ENCODE results near the gene NUP98. TPM values are rescaled to one million over a fixed set of nuclear protein-coding genes. Genes with fewer than 3 reads are reported as not detected.

Gene NUP98
- total and polyA plus RNA-seq, 2 of the 13 experiments (the other 11 are each of a cell fraction or from before 2014, with no cell fraction given), result 76.6 to 85.3 TPM

DNA sequence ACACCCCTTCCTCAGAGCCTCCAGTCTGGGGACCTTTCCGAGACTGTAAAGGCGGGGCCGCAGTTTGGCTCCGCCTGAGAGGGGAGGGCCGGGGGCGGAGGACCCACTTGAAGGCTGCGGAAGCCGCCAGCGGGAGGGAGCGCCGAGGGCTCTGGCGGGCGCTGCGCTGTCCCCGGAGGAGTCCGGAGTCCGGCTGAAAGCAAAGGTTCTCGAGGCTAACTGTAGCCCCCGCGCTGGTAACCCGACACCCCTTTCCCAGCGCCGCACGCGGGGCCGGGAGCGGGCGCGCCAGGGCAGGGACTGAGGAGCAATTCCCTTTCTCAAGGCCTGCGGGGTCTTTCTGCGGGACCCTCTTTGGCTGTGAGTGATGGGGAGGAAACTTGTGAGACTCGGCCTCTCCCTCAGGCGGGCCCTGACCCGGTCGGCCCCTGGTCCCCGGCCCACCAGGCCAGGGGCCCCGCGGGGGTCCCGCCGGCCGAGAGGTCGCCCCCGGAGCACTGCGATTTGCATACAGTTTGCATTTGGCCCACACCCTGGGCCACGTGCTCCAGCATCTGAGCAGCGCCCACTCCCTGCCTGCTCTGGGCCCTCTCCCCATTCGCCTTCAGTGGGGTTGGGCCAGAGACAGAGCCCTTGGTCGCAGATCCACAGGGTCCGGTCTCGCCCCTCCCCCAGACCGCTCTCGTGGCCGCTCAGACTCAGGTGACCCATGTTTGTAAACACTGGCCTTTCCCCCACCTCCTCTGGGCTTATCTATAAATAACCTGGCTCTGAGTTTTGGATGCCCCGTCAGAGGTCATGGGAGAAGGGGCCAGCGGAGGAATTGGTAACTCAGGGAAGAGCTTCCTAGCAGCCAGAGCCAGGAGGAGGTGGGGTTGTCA, 155.0 kb downstream of the NUP98 start (continued):
- TF ChIP-seq, protein P1, sequence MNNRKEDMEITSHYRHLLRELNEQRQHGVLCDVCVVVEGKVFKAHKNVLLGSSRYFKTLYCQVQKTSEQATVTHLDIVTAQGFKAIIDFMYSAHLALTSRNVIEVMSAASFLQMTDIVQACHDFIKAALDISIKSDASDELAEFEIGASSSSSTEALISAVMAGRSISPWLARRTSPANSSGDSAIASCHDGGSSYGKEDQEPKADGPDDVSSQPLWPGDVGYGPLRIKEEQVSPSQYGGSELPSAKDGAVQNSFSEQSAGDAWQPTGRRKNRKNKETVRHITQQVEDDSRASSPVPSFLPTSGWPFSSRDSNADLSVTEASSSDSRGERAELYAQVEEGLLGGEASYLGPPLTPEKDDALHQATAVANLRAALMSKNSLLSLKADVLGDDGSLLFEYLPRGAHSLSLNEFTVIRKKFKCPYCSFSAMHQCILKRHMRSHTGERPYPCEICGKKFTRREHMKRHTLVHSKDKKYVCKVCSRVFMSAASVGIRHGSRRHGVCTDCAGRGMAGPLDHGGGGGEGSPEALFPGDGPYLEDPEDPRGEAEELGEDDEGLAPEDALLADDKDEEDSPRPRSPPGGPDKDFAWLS (CRISPR knock-in tag; IDR thresholded peaks at IDR 0.05; ENCODE audit: borderline replicate concordance), result no peak
- TF ChIP-seq, protein P2, sequence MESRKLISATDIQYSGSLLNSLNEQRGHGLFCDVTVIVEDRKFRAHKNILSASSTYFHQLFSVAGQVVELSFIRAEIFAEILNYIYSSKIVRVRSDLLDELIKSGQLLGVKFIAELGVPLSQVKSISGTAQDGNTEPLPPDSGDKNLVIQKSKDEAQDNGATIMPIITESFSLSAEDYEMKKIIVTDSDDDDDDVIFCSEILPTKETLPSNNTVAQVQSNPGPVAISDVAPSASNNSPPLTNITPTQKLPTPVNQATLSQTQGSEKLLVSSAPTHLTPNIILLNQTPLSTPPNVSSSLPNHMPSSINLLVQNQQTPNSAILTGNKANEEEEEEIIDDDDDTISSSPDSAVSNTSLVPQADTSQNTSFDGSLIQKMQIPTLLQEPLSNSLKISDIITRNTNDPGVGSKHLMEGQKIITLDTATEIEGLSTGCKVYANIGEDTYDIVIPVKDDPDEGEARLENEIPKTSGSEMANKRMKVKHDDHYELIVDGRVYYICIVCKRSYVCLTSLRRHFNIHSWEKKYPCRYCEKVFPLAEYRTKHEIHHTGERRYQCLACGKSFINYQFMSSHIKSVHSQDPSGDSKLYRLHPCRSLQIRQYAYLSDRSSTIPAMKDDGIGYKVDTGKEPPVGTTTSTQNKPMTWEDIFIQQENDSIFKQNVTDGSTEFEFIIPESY (CRISPR knock-in tag; IDR thresholded peaks at IDR 0.05), result no peak
- TF ChIP-seq ZMAT3 (CRISPR knock-in tag; conservative IDR thresholded peaks at IDR 0.05) (no peak), PLRG1 (conservative IDR thresholded peaks at IDR 0.05) (no peak), ZKSCAN5 (CRISPR knock-in tag; IDR thresholded peaks at IDR 0.05) (no peak), ZNF136 (CRISPR knock-in tag; IDR thresholded peaks at IDR 0.05; ENCODE audit: low read depth) (no peak), ZNF713 (CRISPR knock-in tag; IDR thresholded peaks at IDR 0.05) (no peak)
- TF ChIP-seq, protein P3, sequence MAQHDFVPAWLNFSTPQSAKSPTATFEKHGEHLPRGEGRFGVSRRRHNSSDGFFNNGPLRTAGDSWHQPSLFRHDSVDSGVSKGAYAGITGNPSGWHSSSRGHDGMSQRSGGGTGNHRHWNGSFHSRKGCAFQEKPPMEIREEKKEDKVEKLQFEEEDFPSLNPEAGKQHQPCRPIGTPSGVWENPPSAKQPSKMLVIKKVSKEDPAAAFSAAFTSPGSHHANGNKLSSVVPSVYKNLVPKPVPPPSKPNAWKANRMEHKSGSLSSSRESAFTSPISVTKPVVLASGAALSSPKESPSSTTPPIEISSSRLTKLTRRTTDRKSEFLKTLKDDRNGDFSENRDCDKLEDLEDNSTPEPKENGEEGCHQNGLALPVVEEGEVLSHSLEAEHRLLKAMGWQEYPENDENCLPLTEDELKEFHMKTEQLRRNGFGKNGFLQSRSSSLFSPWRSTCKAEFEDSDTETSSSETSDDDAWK (CRISPR knock-in tag; IDR thresholded peaks at IDR 0.05), result no peak
- TF ChIP-seq, protein P4, sequence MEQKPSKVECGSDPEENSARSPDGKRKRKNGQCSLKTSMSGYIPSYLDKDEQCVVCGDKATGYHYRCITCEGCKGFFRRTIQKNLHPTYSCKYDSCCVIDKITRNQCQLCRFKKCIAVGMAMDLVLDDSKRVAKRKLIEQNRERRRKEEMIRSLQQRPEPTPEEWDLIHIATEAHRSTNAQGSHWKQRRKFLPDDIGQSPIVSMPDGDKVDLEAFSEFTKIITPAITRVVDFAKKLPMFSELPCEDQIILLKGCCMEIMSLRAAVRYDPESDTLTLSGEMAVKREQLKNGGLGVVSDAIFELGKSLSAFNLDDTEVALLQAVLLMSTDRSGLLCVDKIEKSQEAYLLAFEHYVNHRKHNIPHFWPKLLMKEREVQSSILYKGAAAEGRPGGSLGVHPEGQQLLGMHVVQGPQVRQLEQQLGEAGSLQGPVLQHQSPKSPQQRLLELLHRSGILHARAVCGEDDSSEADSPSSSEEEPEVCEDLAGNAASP (CRISPR knock-in tag; IDR thresholded peaks at IDR 0.05; ENCODE audit: borderline replicate concordance), result peak; percentile 40; the same call in 1 of the 2 replicates
- TF ChIP-seq, protein P5, sequence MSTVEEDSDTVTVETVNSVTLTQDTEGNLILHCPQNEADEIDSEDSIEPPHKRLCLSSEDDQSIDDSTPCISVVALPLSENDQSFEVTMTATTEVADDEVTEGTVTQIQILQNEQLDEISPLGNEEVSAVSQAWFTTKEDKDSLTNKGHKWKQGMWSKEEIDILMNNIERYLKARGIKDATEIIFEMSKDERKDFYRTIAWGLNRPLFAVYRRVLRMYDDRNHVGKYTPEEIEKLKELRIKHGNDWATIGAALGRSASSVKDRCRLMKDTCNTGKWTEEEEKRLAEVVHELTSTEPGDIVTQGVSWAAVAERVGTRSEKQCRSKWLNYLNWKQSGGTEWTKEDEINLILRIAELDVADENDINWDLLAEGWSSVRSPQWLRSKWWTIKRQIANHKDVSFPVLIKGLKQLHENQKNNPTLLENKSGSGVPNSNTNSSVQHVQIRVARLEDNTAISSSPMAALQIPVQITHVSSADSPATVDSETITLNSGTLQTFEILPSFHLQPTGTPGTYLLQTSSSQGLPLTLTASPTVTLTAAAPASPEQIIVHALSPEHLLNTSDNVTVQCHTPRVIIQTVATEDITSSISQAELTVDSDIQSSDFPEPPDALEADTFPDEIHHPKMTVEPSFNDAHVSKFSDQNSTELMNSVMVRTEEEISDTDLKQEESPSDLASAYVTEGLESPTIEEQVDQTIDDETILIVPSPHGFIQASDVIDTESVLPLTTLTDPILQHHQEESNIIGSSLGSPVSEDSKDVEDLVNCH (CRISPR knock-in tag; IDR thresholded peaks at IDR 0.05), result no peak
- TF ChIP-seq, protein P6, sequence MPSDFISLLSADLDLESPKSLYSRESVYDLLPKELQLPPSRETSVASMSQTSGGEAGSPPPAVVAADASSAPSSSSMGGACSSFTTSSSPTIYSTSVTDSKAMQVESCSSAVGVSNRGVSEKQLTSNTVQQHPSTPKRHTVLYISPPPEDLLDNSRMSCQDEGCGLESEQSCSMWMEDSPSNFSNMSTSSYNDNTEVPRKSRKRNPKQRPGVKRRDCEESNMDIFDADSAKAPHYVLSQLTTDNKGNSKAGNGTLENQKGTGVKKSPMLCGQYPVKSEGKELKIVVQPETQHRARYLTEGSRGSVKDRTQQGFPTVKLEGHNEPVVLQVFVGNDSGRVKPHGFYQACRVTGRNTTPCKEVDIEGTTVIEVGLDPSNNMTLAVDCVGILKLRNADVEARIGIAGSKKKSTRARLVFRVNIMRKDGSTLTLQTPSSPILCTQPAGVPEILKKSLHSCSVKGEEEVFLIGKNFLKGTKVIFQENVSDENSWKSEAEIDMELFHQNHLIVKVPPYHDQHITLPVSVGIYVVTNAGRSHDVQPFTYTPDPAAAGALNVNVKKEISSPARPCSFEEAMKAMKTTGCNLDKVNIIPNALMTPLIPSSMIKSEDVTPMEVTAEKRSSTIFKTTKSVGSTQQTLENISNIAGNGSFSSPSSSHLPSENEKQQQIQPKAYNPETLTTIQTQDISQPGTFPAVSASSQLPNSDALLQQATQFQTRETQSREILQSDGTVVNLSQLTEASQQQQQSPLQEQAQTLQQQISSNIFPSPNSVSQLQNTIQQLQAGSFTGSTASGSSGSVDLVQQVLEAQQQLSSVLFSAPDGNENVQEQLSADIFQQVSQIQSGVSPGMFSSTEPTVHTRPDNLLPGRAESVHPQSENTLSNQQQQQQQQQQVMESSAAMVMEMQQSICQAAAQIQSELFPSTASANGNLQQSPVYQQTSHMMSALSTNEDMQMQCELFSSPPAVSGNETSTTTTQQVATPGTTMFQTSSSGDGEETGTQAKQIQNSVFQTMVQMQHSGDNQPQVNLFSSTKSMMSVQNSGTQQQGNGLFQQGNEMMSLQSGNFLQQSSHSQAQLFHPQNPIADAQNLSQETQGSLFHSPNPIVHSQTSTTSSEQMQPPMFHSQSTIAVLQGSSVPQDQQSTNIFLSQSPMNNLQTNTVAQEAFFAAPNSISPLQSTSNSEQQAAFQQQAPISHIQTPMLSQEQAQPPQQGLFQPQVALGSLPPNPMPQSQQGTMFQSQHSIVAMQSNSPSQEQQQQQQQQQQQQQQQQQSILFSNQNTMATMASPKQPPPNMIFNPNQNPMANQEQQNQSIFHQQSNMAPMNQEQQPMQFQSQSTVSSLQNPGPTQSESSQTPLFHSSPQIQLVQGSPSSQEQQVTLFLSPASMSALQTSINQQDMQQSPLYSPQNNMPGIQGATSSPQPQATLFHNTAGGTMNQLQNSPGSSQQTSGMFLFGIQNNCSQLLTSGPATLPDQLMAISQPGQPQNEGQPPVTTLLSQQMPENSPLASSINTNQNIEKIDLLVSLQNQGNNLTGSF (CRISPR knock-in tag; IDR thresholded peaks at IDR 0.05), result no peak
- TF ChIP-seq, protein P7, sequence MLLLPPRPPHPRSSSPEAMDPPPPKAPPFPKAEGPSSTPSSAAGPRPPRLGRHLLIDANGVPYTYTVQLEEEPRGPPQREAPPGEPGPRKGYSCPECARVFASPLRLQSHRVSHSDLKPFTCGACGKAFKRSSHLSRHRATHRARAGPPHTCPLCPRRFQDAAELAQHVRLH (CRISPR knock-in tag; IDR thresholded peaks at IDR 0.05; ENCODE audit: borderline replicate concordance, low read depth), result 0 out of 2 replicates have a peak, but pooled peaks have one; percentile 8
